ENCODE results near the gene KCNMA1.

The KCNMA1 gene

DNA sequence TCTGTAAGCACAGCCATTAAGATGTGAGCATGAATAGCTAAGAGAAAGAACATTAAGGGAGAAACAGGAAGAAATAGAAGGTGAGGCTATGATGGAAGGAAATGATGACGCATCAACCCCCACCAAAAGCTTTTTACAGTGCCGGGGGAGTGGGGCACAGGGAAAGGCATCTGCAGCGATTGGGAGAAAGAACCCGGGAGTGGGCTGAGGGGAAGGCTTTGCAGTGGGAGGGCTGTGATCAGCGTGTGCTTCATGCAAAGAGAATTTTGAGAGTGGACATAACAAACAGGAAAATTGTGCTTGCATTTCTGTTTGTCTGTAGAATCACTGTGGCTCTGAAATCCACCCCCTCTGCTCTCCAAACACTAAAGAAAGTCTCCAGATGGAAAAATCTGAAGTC is 250.8 kb downstream of the KCNMA1 start:
- TF ChIP-seq CTCF (IDR thresholded peaks at IDR 0.05; ENCODE audit: low read depth, low read length): no peak
- no peak overlapping the region for H3K4me3 ChIP-seq (ENCODE audit: low read depth, low read length)

DNA sequence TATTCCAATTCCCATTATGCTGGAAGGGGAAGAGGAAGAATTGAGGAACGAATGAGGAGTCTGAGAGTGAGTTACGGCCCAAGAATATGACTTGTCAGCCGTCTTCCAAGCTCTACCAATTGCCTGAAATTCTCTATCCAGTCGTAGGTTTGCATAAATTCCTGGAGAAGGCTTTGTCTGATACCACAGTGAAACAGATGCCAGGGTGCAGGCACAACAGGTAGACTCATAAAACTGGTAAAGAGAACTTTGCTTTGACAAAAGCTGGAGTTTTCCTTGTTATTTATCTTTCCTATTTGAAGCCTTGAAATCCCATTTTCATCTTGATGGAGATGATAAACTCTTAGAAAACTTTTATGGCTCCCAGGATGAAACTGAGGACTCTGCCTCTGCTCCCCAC is 251.2 kb downstream of the KCNMA1 start:
- TF ChIP-seq CTCF (IDR thresholded peaks at IDR 0.05; ENCODE audit: low read depth, low read length): no peak
- no peak overlapping the region for H3K4me3 ChIP-seq (ENCODE audit: low read depth, low read length)

GRCh38 chr10:77385315-77385714 is 252.3 kb downstream of the KCNMA1 start:
- TF ChIP-seq CTCF (IDR thresholded peaks at IDR 0.05; ENCODE audit: low read depth, low read length): no peak

DNA sequence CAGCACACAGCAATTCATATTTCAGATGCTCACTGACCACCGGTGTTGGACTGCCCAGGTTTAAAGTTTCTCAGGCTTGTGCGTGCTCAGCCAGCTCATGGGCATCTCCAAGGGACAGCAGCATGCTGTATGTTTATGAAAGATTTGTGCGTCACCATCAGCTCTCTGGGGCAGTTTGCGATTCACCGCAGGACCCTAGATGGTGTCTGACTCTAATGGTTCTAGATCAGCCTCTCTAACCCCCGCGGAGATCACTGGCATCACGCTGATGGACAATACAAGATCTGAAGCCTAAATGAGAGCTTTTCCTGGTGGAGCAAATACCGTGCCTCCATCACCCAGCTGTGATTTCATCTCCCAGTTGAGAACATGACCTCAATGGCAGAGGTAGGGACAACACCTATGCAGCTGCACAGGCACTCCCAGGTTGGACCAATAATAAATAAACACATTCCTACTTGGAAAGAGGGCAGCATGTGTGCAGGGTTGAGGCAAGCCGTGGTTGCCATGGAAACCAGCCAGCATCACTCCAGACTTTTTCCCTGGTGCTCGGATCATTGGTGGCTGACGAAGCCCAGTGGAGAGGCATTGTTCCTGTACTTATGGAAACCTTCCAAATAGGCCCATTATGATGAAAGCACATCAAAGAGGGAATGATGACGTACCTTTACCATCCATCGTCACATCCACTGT is 253.6 kb downstream of the KCNMA1 start:
- H3K4me3 ChIP-seq (ENCODE audit: low read depth, low read length): no peak overlapping the region
- TF ChIP-seq CTCF (IDR thresholded peaks at IDR 0.05; ENCODE audit: low read depth, low read length): no peak

More at GRCh38 chr10:77385315-77385714, 252.3 kb downstream of the KCNMA1 start:
- H3K4me3 ChIP-seq (ENCODE audit: low read depth, low read length): no peak overlapping the region

DNA sequence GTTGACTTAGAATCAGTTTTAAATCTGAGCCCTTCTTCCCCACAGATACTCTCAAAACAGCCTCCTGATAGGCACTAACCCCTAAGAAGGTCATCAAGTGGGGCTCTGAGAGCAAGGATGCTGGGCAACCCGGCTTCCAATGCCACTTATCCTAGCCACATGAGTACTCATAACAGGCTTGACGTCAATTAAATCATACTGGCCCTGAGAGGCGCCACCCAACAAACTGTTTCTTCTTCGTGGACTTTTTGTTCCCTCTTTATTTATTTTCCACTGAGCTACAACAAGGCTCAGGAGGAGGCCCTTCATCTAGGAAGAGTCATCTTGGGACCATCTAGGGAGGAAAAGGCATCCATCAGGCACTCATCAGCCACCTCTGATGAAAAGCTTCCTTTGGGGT is 255.9 kb downstream of the KCNMA1 start:
- TF ChIP-seq CTCF (IDR thresholded peaks at IDR 0.05; ENCODE audit: low read depth, low read length): no peak
- H3K4me3 ChIP-seq (ENCODE audit: low read depth, low read length): no peak overlapping the region

GRCh38 chr10:77380723-77381122 is 256.9 kb downstream of the KCNMA1 start:
- TF ChIP-seq CTCF (IDR thresholded peaks at IDR 0.05; ENCODE audit: low read depth, low read length): no peak
- no peak overlapping the region for H3K4me3 ChIP-seq (ENCODE audit: low read depth, low read length)

- no peak for TF ChIP-seq CTCF (IDR thresholded peaks at IDR 0.05; ENCODE audit: low read depth, low read length)
- no peak overlapping the region for H3K4me3 ChIP-seq (ENCODE audit: low read depth, low read length)
Observed at GRCh38 chr10:77380191-77380590, 257.4 kb downstream of the KCNMA1 start.
